HFFc6 (cell line): ENCODE data around the gene FRYL. TPM values are rescaled to one million over a fixed set of nuclear protein-coding genes. Genes with fewer than 3 reads are reported as not detected.
"Not testable (repeated sequence)": the region's sequence is repeated elsewhere in the genome, so short reads cannot be mapped to it uniquely, and the experiment has no call there.

Experiments
- DNase-seq: peaks from one replicate; pipeline ENCODE4 v3.0.0-alpha.2; 2018
- H3K27ac Mint-ChIP-seq: 2 replicates; pipeline ENCODE4 v1.8.0; 2020; ENCODE audit warnings: mild to moderate bottlenecking, mixed read lengths
- H3K27me3 Mint-ChIP-seq: 2 replicates; pipeline ENCODE4 v1.8.0; 2021; ENCODE audit warnings: mild to moderate bottlenecking, moderate library complexity, mixed read lengths; ENCODE audit not compliant: insufficient read depth
- H3K36me3 Mint-ChIP-seq: 2 replicates; pipeline ENCODE4 v1.8.0; 2021; ENCODE audit warnings: low read depth, mixed read lengths
- H3K4me1 Mint-ChIP-seq: 2 replicates; pipeline ENCODE4 v1.8.0; 2020; ENCODE audit warnings: low read depth, mixed read lengths
- H3K4me3 Mint-ChIP-seq: 2 replicates; pipeline ENCODE4 v1.8.0; 2020; ENCODE audit warnings: mild to moderate bottlenecking, moderate library complexity, mixed read lengths
- H3K9me3 Mint-ChIP-seq: 2 replicates; pipeline ENCODE4 v1.8.0; 2020; ENCODE audit warnings: mild to moderate bottlenecking, mixed read lengths
- CTCF ChIP-seq: fragments of 200-600 bp; sonication (generic); IDR thresholded peaks from 2 replicates; pipeline ENCODE4 v1.5.0; 2021; ENCODE audit warnings: antibody characterized with exemption, mild to moderate bottlenecking
- total RNA-seq, 6 experiments: library from RNA; stranded (reverse); fragmentation: NEBNext Ultra II Directional; extraction: Animal tissue kit (Norgen Biotek cat#: 25700); gene quantifications; 2 replicates in 1 of 6; 3 replicates in 5 of 6; pipeline ENCODE4 v1.2.3, GENCODE V29; 2021

Gene FRYL
- total RNA-seq, 6 experiments from 2014 or later: 29.0 to 32.8 (median 30.4) TPM

- no peak for DNase-seq
- TF ChIP-seq CTCF: no peak
- H3K4me1 Mint-ChIP-seq: peaks cover 30% of the 10 kb centered on the region
- H3K27me3 Mint-ChIP-seq: no peaks in the 10 kb centered on the region; the same call in 1 of the 2 replicates
- H3K27ac Mint-ChIP-seq: no peak overlapping the region
- no peaks in the 10 kb centered on the region for H3K9me3 Mint-ChIP-seq
- H3K36me3 Mint-ChIP-seq: no peaks in the 10 kb centered on the region
- no peak overlapping the region for H3K4me3 Mint-ChIP-seq
Observed at GRCh38 chr4:48748949-48749596, 31.0 kb downstream of the FRYL start.

GRCh38 chr4:48746608-48747362 is 33.3 kb downstream of the FRYL start:
- Mint-ChIP-seq H3K36me3 (no peaks in the 10 kb centered on the region), H3K4me3 (no peak overlapping the region), H3K4me1 (peaks cover 28% of the 10 kb centered on the region), H3K27me3 (no peaks in the 10 kb centered on the region; the same call in 1 of the 2 replicates), H3K27ac (no peak overlapping the region), H3K9me3 (no peaks in the 10 kb centered on the region)
- no peak for TF ChIP-seq CTCF
- DNase-seq: no peak

- not testable (repeated sequence) for H3K27me3 Mint-ChIP-seq, H3K27ac Mint-ChIP-seq, H3K4me3 Mint-ChIP-seq, H3K36me3 Mint-ChIP-seq, DNase-seq, H3K9me3 Mint-ChIP-seq
- H3K4me1 Mint-ChIP-seq: peaks cover 28% of the 10 kb centered on the region
Observed at GRCh38 chr4:48745223-48745622, 34.9 kb downstream of the FRYL start.

- Mint-ChIP-seq H3K4me1 (peaks cover 33% of the 10 kb centered on the region), H3K36me3 (peaks cover 4% of the 10 kb centered on the region; the same call in 1 of the 2 replicates), H3K4me3 (no peak overlapping the region), H3K27ac (peak overlapping the region; percentile 25; the same call in 1 of the 2 replicates), H3K9me3 (no peaks in the 10 kb centered on the region), H3K27me3 (no peaks in the 10 kb centered on the region)
- no peak for TF ChIP-seq CTCF
- peak; percentile 6 for DNase-seq
Observed at GRCh38 chr4:48742412-48742811, 37.7 kb downstream of the FRYL start.

- no peak for TF ChIP-seq CTCF
- Mint-ChIP-seq H3K27me3 (no peaks in the 10 kb centered on the region), H3K4me1 (peaks cover 25% of the 10 kb centered on the region), H3K36me3 (peaks cover 10% of the 10 kb centered on the region; the same call in 1 of the 2 replicates), H3K27ac (no peak overlapping the region), H3K4me3 (no peak overlapping the region), H3K9me3 (no peaks in the 10 kb centered on the region)
- no peak for DNase-seq
Observed at GRCh38 chr4:48739560-48740019, 40.5 kb downstream of the FRYL start.

- Mint-ChIP-seq H3K36me3 (peaks cover 10% of the 10 kb centered on the region; the same call in 1 of the 2 replicates), H3K9me3 (no peaks in the 10 kb centered on the region), H3K4me1 (peaks cover 26% of the 10 kb centered on the region), H3K27me3 (no peaks in the 10 kb centered on the region), H3K4me3 (no peak overlapping the region), H3K27ac (no peak overlapping the region)
- no peak for TF ChIP-seq CTCF
- DNase-seq: no peak
Observed at GRCh38 chr4:48738856-48739255, 41.2 kb downstream of the FRYL start.

- H3K27me3 Mint-ChIP-seq, H3K4me3 Mint-ChIP-seq, H3K9me3 Mint-ChIP-seq, H3K27ac Mint-ChIP-seq, DNase-seq: not testable (repeated sequence)
- H3K36me3 Mint-ChIP-seq: peaks cover 17% of the 10 kb centered on the region
- peaks cover 36% of the 10 kb centered on the region for H3K4me1 Mint-ChIP-seq
Observed at GRCh38 chr4:48728906-48729496, 51.1 kb downstream of the FRYL start.
